ENCODE results near the gene NHEJ1.

Gene NHEJ1

DNA sequence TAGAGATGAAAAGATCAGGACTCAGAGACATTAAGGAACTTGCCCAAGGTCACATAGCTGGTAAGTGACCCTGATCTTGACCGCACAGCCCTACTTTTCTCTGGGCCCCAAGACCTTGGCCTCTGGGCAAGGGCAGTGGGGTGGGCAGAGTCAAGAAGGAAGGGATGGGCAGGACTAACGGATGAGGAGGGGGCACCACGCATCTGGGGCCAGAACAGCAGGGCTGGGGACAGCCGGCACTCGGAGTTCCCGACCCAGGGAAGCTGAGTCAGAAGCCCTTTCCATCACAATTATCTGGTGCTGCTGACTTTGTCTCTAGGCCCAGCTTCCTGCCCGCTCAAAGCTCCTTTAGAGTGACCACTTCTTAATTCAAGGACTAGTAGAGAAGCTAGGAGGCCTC, 133.7 kb downstream of the NHEJ1 start:
- DNase-seq, result no peak

DNA sequence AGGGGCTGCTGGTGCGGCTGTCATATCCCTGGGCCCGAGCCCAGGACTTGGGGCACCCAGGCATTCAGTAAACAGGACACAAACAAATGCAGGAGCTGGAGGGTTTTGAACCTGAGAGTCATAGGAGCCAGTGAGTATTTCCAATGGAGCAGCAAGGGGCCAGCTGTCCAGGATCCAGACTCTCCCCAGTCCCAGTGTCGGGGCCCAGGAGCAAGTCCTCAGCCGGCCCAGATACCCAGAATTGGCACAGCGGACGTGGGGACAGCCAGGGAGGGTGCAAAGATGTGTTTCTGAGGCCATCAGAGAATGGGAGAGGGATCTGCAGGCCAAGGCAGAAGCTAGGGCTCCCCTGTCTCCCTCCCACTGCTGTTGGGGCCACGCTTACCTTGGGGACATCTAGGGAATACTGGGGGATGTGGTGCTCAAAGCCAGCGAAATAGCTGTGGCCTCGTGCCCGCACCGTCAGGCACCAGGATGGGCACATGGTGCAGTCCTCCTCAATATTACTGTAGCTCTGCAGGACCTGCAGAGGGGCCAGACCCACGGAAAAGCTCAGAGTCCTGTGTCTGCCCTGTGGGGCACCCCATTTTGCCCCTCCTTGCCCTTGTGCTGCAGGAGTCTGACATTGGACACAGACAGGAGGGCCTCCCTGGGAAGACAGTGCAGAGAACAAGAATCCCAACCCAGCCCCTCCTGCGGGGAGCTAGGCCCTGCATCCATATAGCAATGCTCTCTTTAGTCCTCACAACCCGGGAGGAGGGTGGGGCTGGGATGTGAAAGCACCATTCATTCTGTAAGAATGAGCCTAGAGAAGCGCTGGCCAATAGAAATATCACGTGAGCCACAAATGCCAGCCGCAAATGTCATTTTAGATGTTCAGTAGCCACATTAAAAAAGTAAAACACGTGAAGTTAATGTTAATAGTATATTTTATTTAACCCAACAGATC, 134.7 kb downstream of the NHEJ1 start:
- no peak for DNase-seq

All from RPMI8226 (cell line).